ENCODE data around the gene SEL1L3.
A peak's percentile ranks its signal among the peaks of the same experiment; 100 is the strongest.
"Not testable (repeated sequence)": the region's sequence is repeated elsewhere in the genome, so short reads cannot be mapped to it uniquely, and the experiment has no call there.

Gene SEL1L3

DNA sequence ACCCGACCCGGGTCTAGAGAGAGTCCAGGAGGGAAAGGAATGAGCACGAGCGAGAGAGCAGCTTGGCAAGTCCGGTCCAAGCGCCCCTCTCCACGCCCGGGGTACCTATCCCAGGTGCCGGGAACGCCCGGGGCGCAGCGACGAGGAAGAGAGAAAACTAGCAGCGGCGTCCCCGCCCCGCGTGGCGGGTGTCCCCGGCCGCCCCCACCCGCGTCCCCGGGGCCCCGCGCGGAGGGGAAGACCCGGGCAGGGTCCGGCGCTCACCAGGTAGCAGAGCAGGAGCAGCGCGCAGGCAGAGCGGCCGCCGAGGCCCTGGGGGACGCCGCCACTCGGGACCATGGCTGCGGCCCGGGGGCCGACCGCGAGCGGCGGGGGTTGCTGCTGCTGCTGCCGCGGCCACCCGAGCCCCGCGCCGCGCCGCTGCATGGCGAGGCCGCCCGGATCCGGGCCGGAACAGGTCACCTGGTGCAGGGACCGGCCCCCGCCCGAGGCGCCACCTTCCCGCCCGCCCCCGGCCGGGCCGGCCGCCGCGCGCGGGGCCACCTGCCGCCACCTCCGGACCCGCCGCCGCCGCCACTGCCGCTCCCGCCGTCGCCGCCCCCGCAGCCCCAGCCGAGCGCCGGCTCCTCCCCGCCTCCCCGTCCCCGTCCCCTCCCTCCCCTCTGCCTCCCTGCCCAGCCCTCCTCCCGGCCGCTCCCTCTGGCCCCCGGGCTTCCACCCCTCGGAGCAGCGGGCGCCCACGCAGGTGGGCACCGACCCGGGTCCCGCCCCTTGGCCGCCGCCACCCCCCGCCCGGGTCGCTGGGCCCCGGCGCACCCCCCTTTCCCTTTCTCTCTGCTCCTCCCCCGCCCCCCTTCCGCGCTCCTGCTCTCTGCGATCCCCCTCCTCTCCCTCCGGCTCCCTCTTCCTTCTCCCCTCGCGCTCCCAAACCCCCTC lies at the start of gene SEL1L3:
TSS of gene SEL1L3 (minus strand) at position 578 of the 936 bp plus-strand sequence. CDS start at position 426, 152 bp downstream.
- H3K36me3 ChIP-seq (ENCODE audit: control insufficient read depth, insufficient read depth, low read length): no peaks in the 10 kb centered on the region
- peaks cover 17% of the 10 kb centered on the region for H3K27me3 ChIP-seq (ENCODE audit: control insufficient read depth, insufficient read depth, low read length)
- H3K4me1 ChIP-seq (ENCODE audit: control insufficient read depth, insufficient read depth, low read length): peaks cover 12% of the 10 kb centered on the region
- peak within 1 kb of the TSS; percentile 75 for H3K4me3 ChIP-seq (ENCODE audit: low read depth, low read length)
- peak within 1 kb of the TSS; percentile 47 for H3K9ac ChIP-seq (ENCODE audit: low read depth, low read length)
- no peaks in the 10 kb centered on the region for H3K9me3 ChIP-seq (ENCODE audit: control insufficient read depth, insufficient read depth, low read length)

DNA sequence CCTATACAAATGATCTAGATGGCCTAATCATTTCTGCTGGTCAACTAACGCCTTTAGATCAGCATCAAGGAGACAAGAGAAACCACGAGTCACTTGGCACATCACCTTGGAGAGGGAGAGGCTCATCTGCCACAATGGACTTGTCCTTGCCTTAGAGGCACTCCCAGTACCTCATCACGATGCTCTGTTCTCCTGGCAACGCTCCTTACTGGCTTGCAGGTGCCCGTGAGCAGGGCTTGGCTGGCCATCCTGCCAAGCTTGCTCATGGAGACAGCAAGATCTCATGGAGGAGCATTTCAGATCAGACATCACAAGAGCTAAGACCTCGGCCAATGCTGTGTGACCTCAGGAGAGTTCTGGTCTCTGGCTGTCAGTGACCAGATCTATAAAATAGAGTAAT lies 48.6 kb upstream of the SEL1L3 start:
- H3K27me3 ChIP-seq (ENCODE audit: control insufficient read depth, insufficient read depth, low read length): peaks cover 6% of the 10 kb centered on the region
- no peaks in the 10 kb centered on the region for H3K9me3 ChIP-seq (ENCODE audit: control insufficient read depth, insufficient read depth, low read length)
- no peaks in the 10 kb centered on the region for H3K36me3 ChIP-seq (ENCODE audit: control insufficient read depth, insufficient read depth, low read length)
- no peak overlapping the region for H3K4me3 ChIP-seq (ENCODE audit: low read depth, low read length)
- H3K4me1 ChIP-seq (ENCODE audit: control insufficient read depth, insufficient read depth, low read length): peaks cover 4% of the 10 kb centered on the region
- H3K9ac ChIP-seq (ENCODE audit: low read depth, low read length): no peak overlapping the region

DNA sequence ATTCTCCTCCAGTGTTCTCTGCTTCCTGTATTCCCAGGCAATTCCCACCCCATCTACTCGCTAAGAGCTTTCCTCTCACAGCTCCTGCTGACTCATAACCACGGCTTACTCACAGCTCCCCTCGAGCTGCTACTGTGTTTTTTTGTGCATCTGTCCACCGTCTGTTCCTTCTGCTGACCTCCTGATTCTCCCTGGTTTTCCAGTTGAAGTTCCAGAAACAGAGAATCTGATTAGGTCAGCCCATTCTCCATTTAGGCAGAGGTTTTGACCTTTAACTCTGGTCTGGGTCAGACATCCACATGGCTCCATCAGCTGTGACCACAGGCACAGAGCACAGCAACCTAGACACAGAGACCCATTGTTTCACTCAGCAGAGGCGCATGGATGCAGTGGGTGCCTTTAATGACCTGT lies 45.7 kb upstream of the SEL1L3 start:
- Histone ChIP-seq H3K36me3 (ENCODE audit: control insufficient read depth, insufficient read depth, low read length) (no peaks in the 10 kb centered on the region), H3K4me3 (ENCODE audit: low read depth, low read length) (no peak overlapping the region), H3K9ac (ENCODE audit: low read depth, low read length) (no peak overlapping the region), H3K27me3 (ENCODE audit: control insufficient read depth, insufficient read depth, low read length) (peaks cover 6% of the 10 kb centered on the region), H3K4me1 (ENCODE audit: control insufficient read depth, insufficient read depth, low read length) (no peaks in the 10 kb centered on the region), H3K9me3 (ENCODE audit: control insufficient read depth, insufficient read depth, low read length) (no peaks in the 10 kb centered on the region)

DNA sequence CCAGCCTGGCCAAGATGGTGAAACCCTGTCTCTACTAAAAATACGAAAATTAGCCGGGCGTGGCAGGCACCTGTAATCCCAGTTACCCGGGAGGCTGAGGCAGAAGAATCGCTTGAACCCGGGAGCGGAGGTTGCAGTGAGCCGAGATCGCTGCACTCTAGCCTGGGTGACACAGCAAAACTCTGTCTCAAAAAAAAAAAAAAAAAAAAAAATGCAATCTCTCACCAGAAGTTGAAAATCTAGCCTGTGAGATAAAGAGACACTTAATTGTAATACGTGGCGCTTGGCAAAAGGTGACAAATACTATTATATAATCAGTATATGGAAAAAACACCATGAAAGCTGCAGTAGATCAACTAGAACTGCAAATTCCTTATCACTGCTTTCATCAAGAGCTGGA lies 43.3 kb upstream of the SEL1L3 start:
- H3K9me3 ChIP-seq (ENCODE audit: control insufficient read depth, insufficient read depth, low read length); H3K9ac ChIP-seq (ENCODE audit: low read depth, low read length); H3K36me3 ChIP-seq (ENCODE audit: control insufficient read depth, insufficient read depth, low read length); H3K27me3 ChIP-seq (ENCODE audit: control insufficient read depth, insufficient read depth, low read length); H3K4me3 ChIP-seq (ENCODE audit: low read depth, low read length); H3K4me1 ChIP-seq (ENCODE audit: control insufficient read depth, insufficient read depth, low read length): not testable (repeated sequence)

DNA sequence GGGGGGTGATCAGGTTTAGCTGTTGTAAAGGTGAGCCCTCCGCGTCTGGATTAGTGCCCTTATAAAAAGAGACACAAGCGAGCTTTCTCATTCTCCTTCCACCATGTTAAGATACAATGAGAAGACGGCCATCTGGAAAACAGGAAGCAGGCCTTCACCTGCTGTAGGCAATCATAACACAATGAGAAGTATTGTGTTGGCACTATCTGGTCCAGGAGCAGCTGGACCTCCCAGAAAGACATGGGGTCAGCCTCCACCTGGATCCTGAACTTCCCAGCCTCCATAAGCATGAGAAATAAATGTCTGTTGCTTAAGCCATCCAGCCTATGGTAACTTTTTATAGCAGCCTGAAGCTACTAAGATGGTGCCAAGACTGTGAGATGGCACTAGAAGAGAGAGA lies 42.6 kb upstream of the SEL1L3 start:
- peaks cover 3% of the 10 kb centered on the region for H3K4me1 ChIP-seq (ENCODE audit: control insufficient read depth, insufficient read depth, low read length)
- no peaks in the 10 kb centered on the region for H3K36me3 ChIP-seq (ENCODE audit: control insufficient read depth, insufficient read depth, low read length)
- no peak overlapping the region for H3K9ac ChIP-seq (ENCODE audit: low read depth, low read length)
- no peaks in the 10 kb centered on the region for H3K27me3 ChIP-seq (ENCODE audit: control insufficient read depth, insufficient read depth, low read length)
- no peaks in the 10 kb centered on the region for H3K9me3 ChIP-seq (ENCODE audit: control insufficient read depth, insufficient read depth, low read length)
- H3K4me3 ChIP-seq (ENCODE audit: low read depth, low read length): no peak overlapping the region

DNA sequence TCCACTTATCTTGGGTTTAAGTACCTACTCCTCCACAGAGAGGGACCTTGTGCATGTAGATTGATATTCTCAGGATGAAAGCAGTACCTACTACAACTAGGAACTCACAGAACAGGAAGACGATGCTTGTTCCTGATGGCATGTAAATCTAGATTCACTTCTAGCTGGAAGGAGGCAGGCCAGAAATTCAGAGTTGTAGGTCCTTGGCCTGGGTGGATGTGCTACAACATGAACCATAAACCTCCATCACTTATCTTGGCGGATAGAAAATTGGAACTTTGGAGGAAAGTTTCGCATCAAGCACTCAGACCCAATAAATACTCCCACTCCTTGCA lies 41.9 kb upstream of the SEL1L3 start:
- Histone ChIP-seq H3K9me3 (ENCODE audit: control insufficient read depth, insufficient read depth, low read length) (no peaks in the 10 kb centered on the region), H3K4me3 (ENCODE audit: low read depth, low read length) (no peak overlapping the region), H3K9ac (ENCODE audit: low read depth, low read length) (no peak overlapping the region), H3K4me1 (ENCODE audit: control insufficient read depth, insufficient read depth, low read length) (peaks cover 3% of the 10 kb centered on the region), H3K27me3 (ENCODE audit: control insufficient read depth, insufficient read depth, low read length) (no peaks in the 10 kb centered on the region), H3K36me3 (ENCODE audit: control insufficient read depth, insufficient read depth, low read length) (no peaks in the 10 kb centered on the region)

DNA sequence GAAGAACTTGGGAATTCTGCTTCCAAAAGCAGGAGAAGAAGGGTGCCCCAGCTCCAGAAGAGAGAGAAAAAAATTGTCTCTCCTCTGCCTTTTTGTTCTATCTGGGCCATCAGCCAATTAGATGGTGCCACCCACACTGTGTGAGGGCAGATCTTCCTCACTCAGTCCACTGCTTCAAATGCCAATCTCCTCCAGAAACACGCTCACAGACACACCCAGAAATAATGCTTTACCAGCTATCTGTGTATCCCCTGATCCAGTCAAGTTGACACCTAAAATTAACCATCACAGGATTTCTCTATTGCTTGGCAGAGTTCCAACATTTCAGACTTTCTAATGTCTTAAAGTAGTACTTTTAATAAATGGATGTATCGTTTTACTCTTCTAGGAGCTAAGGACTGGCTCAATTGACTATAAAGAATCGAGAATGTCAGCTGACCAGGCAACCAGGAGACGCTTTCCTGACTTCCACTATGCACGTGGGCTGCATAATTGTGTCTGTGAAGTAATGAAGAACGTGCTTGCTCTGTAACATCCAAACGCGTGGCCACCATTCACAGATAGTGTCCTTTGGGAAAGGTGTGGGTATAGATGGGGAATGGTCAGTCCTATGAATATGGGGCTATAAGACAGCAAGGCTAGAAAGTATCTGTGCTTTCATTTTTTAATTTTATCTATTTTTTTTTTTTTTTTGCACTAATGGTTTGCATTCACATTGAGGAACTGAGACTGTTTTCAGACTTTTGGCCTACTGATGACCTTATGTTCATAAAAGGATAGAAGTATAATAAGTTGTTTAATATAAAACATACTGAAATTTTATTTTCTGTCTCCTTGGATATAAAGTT lies 41.3 kb upstream of the SEL1L3 start:
- no peak overlapping the region for H3K9ac ChIP-seq (ENCODE audit: low read depth, low read length)
- H3K4me3 ChIP-seq (ENCODE audit: low read depth, low read length): no peak overlapping the region

DNA sequence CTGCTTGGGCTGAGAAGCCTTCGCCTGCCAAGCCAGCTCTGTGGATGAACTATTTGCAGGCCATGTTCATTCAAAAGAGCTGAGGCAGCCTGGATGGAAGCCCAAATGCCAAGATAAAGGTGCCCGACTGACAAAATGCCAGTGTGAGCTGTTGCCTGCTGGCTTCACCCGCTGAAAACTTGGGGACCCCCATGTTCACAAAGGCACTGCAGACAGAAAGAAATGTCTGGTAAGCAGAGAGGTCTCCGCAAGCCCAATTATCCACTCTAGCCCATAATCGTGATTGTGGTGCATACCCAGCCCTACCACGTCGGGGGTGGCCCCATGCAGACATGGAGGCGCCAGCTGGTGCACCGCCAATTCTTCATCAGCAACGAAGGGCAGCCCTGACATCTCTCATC lies 38.2 kb upstream of the SEL1L3 start:
- peaks cover 3% of the 10 kb centered on the region for H3K4me1 ChIP-seq (ENCODE audit: control insufficient read depth, insufficient read depth, low read length)
- H3K4me3 ChIP-seq (ENCODE audit: low read depth, low read length): no peak overlapping the region
- H3K9me3 ChIP-seq (ENCODE audit: control insufficient read depth, insufficient read depth, low read length): no peaks in the 10 kb centered on the region
- no peaks in the 10 kb centered on the region for H3K27me3 ChIP-seq (ENCODE audit: control insufficient read depth, insufficient read depth, low read length)
- H3K9ac ChIP-seq (ENCODE audit: low read depth, low read length): no peak overlapping the region
- H3K36me3 ChIP-seq (ENCODE audit: control insufficient read depth, insufficient read depth, low read length): no peaks in the 10 kb centered on the region

More for the DNA sequence above, 41.3 kb upstream of the SEL1L3 start:
- no peaks in the 10 kb centered on the region for H3K36me3 ChIP-seq (ENCODE audit: control insufficient read depth, insufficient read depth, low read length)
- H3K9me3 ChIP-seq (ENCODE audit: control insufficient read depth, insufficient read depth, low read length): no peaks in the 10 kb centered on the region
- no peaks in the 10 kb centered on the region for H3K27me3 ChIP-seq (ENCODE audit: control insufficient read depth, insufficient read depth, low read length)
- H3K4me1 ChIP-seq (ENCODE audit: control insufficient read depth, insufficient read depth, low read length): peaks cover 3% of the 10 kb centered on the region

DNA sequence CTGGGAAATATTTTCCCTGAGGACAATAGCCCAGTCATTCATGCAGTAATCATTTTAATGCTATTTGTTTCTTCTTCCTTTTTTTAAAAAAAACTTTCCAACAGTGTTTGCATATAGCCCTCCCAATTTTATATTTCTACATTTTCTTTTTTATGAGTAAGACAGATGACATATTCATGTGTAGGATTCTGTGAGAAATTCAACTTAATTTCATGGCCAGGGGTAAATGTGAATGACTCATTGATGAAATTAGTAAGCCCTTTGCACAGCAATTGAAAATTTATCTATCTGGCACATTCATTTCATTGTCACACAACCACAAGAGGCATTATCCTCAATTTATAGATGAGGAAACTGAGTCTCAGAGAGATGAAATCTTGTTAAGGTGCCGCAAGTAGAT lies 37.5 kb upstream of the SEL1L3 start:
- no peak overlapping the region for H3K4me3 ChIP-seq (ENCODE audit: low read depth, low read length)

DNA sequence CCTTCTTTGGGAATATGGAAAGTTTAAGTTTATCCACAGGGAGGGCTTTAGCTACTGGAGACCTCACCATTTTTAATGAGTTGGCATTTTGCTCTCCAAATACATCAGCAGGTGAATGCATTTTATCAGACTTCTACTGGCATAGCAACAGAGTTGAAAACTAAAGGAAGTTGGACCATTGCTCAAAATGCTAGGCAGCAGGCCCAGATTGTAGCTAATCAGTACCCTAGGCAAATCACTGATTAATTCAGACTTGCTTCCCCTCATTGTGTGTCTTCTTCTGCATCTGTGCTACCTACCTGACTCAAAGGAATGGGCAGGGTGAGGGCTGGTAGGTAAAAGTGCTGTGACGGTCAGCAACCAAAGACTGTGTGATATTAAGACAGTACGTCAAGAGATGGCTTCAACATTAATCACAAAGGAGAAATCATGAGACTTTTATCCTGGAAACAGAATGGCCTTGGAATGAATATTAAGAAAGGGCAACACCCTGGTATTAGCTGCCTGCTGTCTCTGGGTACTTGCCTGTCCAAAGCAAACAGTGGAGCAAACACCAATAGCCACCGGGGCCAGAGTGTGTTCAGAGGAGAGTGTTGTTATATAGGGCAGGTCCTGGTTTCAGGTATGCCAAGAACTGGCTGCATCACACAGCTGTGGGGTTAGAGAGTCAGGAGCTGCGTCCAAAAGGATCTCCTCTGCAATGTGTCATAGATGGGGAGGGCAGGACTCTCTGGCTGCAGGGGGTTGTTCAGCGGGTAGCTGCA lies 34.2 kb upstream of the SEL1L3 start:
- H3K4me1 ChIP-seq (ENCODE audit: control insufficient read depth, insufficient read depth, low read length): peaks cover 7% of the 10 kb centered on the region
- H3K9me3 ChIP-seq (ENCODE audit: control insufficient read depth, insufficient read depth, low read length): no peaks in the 10 kb centered on the region
- H3K9ac ChIP-seq (ENCODE audit: low read depth, low read length): no peak overlapping the region
- H3K4me3 ChIP-seq (ENCODE audit: low read depth, low read length): no peak overlapping the region
- H3K27me3 ChIP-seq (ENCODE audit: control insufficient read depth, insufficient read depth, low read length): no peaks in the 10 kb centered on the region
- H3K36me3 ChIP-seq (ENCODE audit: control insufficient read depth, insufficient read depth, low read length): no peaks in the 10 kb centered on the region

More for the DNA sequence above, 37.5 kb upstream of the SEL1L3 start:
- Histone ChIP-seq H3K36me3 (ENCODE audit: control insufficient read depth, insufficient read depth, low read length) (no peaks in the 10 kb centered on the region), H3K9ac (ENCODE audit: low read depth, low read length) (no peak overlapping the region), H3K27me3 (ENCODE audit: control insufficient read depth, insufficient read depth, low read length) (no peaks in the 10 kb centered on the region), H3K4me1 (ENCODE audit: control insufficient read depth, insufficient read depth, low read length) (peaks cover 3% of the 10 kb centered on the region), H3K9me3 (ENCODE audit: control insufficient read depth, insufficient read depth, low read length) (no peaks in the 10 kb centered on the region)

DNA sequence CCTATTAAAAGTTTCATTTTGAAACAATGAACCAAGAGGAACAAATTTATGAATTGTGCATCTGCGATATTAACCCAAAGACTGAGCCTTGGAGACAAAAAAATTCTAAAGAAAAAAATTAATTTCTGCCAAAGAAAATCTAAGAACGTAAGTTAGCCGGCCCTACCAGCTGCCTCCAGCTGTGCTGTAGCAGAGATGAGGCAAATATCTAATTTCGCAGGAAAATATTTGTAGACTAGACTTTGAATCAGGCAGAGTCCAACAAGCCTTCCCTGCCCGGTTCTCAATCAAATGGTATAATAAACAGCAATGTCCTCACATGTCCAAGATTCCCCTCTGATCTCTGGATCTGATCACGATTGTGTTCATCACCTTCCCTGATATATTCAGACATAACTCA lies 30.0 kb upstream of the SEL1L3 start:
- Histone ChIP-seq H3K4me1 (ENCODE audit: control insufficient read depth, insufficient read depth, low read length) (peaks cover 20% of the 10 kb centered on the region), H3K9ac (ENCODE audit: low read depth, low read length) (no peak overlapping the region), H3K36me3 (ENCODE audit: control insufficient read depth, insufficient read depth, low read length) (no peaks in the 10 kb centered on the region), H3K4me3 (ENCODE audit: low read depth, low read length) (no peak overlapping the region), H3K9me3 (ENCODE audit: control insufficient read depth, insufficient read depth, low read length) (no peaks in the 10 kb centered on the region), H3K27me3 (ENCODE audit: control insufficient read depth, insufficient read depth, low read length) (no peaks in the 10 kb centered on the region)

Data from iPS-15b (cell line).